Heart right ventricle (tissue), 16 donors: ENCODE data around the gene SLC15A3. TPM values are rescaled to one million over a fixed set of nuclear protein-coding genes. Genes with fewer than 3 reads are reported as not detected.
A peak's percentile ranks its signal among the peaks of the same experiment; 100 is the strongest.

Source experiments
- ATAC-seq, 8 donors: fragments of 200-7000 bp; cut with Tn5 transposase; one replicate each; pipeline ENCODE4 v1.9.1; 2020; ENCODE audit warnings: mild to moderate bottlenecking in 8 of 8, moderate library complexity in 8 of 8, moderate number of reproducible peaks in 1 of 8
- DNase-seq, 2 donors: peaks; one replicate each; pipeline ENCODE4 v3.0.0-alpha.2; 2020
- H3K27ac ChIP-seq, 10 donors: fragments of 200-600 bp; sonication (generic) in 2 of 10; one replicate each; pipeline versions ENCODE4 v1.5.0 to v1.8.0; 2020 to 2022; ENCODE audit warnings: mild to moderate bottlenecking in 3 of 10
- H3K27me3 ChIP-seq, 7 donors: fragments of 200-600 bp; one replicate each; pipeline ENCODE4 v1.8.0; 2021 to 2022; ENCODE audit warnings: mild to moderate bottlenecking in 2 of 7
- H3K36me3 ChIP-seq, 9 donors: fragments of 200-600 bp; sonication (generic) in 1 of 9; one replicate each; pipeline versions ENCODE4 v1.5.0 to v1.8.0; 2020 to 2022; ENCODE audit warnings: mild to moderate bottlenecking in 2 of 9
- H3K4me1 ChIP-seq, 9 donors: fragments of 200-600 bp; sonication (generic) in 1 of 9; one replicate each; pipeline versions ENCODE4 v1.5.0 to v1.8.0; 2020 to 2022; ENCODE audit warnings: mild to moderate bottlenecking in 4 of 9
- H3K4me3 ChIP-seq, 10 donors: fragments of 200-600 bp; sonication (generic) in 2 of 10; one replicate each; pipeline versions ENCODE4 v1.5.0 to v1.8.0; 2020 to 2022; ENCODE audit warnings: mild to moderate bottlenecking in 7 of 10, moderate library complexity in 2 of 10
- H3K9me3 ChIP-seq, 11 donors: fragments of 200-600 bp in 10 of 11; sonication (generic) in 2 of 11; one replicate each; pipeline versions ENCODE4 v1.5.0 to v1.8.0; 2013 to 2022; ENCODE audit warnings: mild to moderate bottlenecking in 2 of 11, control low read depth in 1 of 11, moderate library complexity in 1 of 11
- CTCF ChIP-seq, 9 donors: fragments of 200-600 bp; sonication (generic) in 2 of 9; IDR thresholded peaks; one replicate each; pipeline versions ENCODE4 v1.5.0 to v1.8.0; 2021 to 2022; ENCODE audit warnings: antibody characterized with exemption in 9 of 9, mild to moderate bottlenecking in 5 of 9, moderate library complexity in 1 of 9
- WGBS, 2 donors: extraction: QIAGEN DNeasy Blood & Tissue Kit; methylation state at CpG; one replicate each; pipeline ENCODE4 v1.1.7; 2013; ENCODE audit warnings: inconsistent platforms in 1 of 2; 5-methylcytosine and 5-hydroxymethylcytosine counted together
- intact Hi-C, 10 donors: fragments of 100-400 bp; cut with DNase I; formaldehyde crosslinking; loops; one replicate each; pipeline versions ENCODE4 v1.11.1 to v1.14.2; 2022
- polyA plus RNA-seq, 2 donors: library from polyadenylated mRNA; stranded (reverse); fragments of 200-250 nt; gene quantifications; one replicate each; pipeline ENCODE4 v1.2.3, GENCODE V29; 2013
- total RNA-seq, 10 donors: library from RNA; stranded (reverse); fragmentation: NEBNext Ultra II Directional in 3 of 10; extraction: Animal tissue kit (Norgen Biotek cat#: 25700) in 3 of 10; gene quantifications; one replicate each; pipeline versions ENCODE4 v1.2.1 to v1.2.4, GENCODE V29; 2021 to 2023
- donor health status: Arrhythmogenic right ventricular cardiomyopathy.
- donor health status: ischemic (EF 13 %, LVEDD 7.1; RV severe dilation, severe dysfunction).
- donor health status: healthy with polysubstance abuse.
- donor health status: DM: no; HTN: yes; CAD: no.
- donor health status: DM: no; HTN: no; CAD: no.
- donor health status: ischemic (EF 25% LVEDD 6.9; RV normal size, moderate dysfunction).
- donor health status: ischemic (EF 25% LVEDD 5.7; RV mildly dilated, moderate dysfunction).
- donor health status: healthy.
- donor health status: DM: yes; HTN: yes; CAD: no.
- donor health status: Ischemic cardiomyopathy.
- donor health status: ischemic (EF 35%, LVEDD 5.7; RV mildly dilated, moderate dysfunction).
- donor health status: nonischemic (EF 11% LVEDD 7.7; RV severe dilation, severe dysfunction).
- donor health status: DM: yes; HTN: yes; CAD: no.
- donor health status: PGD.
- donor health status: ischemic (EF 29% LVEDD 5.4; RV normal size, mild dysfunction).
- donor health status: nonischemic (EF 23%, LVEDD 6.1; RV moderate dilation, normal function).

Gene SLC15A3
- total and polyA plus RNA-seq, 12 donors: 9.5 to 52.4 (median 19.5) TPM

- ATAC-seq (peak in 3 of 8 donors; percentile 29 to 52 (median 35)), DNase-seq (no peak)
- Histone ChIP-seq H3K36me3 (no peaks in the 10 kb centered on the region), H3K27ac (peak overlapping the region in 1 of 10 donors; percentile 77), H3K4me3 (no peak overlapping the region), H3K4me1 (peaks cover 0 to 4% (median 0%) of the 10 kb centered on the region in 9 donors), H3K27me3 (peaks cover 0 to 19% (median 0%) of the 10 kb centered on the region in 7 donors), H3K9me3 (no peaks in the 10 kb centered on the region)
- no peak for TF ChIP-seq CTCF (IDR thresholded peaks at IDR 0.05)
- intact Hi-C loops: no loop called here
- WGBS, 2 donors: 81 to 83% methylated on average over 17 of the region's 17 CpGs
These were observed 34.3 kb upstream of the SLC15A3 start for GRCh38 chr11:60985991-60986915.

- no peaks in the 10 kb centered on the region for H3K36me3 ChIP-seq
- no peak overlapping the region for H3K4me3 ChIP-seq
- intact Hi-C loops: no loop called here
- WGBS, 2 donors: 84 to 90% methylated on average over 2 of the region's 2 CpGs
- H3K27ac ChIP-seq: peak overlapping the region in 1 of 10 donors; percentile 77
- no peak for ATAC-seq
- peaks cover 0 to 4% (median 0%) of the 10 kb centered on the region in 9 donors for H3K4me1 ChIP-seq
- DNase-seq: no peak
- H3K27me3 ChIP-seq: peaks cover 0 to 17% (median 0%) of the 10 kb centered on the region in 7 donors
- TF ChIP-seq CTCF (IDR thresholded peaks at IDR 0.05): no peak
- no peaks in the 10 kb centered on the region for H3K9me3 ChIP-seq
These were observed 33.5 kb upstream of the SLC15A3 start for GRCh38 chr11:60985501-60985900.

GRCh38 chr11:60984636-60985035, 32.7 kb upstream of the SLC15A3 start:
- DNase-seq: no peak
- H3K27me3 ChIP-seq: peaks cover 0 to 14% (median 0%) of the 10 kb centered on the region in 7 donors
- WGBS, 2 donors: 45 to 48% methylated on average over 4 of the region's 4 CpGs
- TF ChIP-seq CTCF (IDR thresholded peaks at IDR 0.05): no peak
- intact Hi-C loops: no loop called here
- peaks cover 0 to 4% (median 0%) of the 10 kb centered on the region in 9 donors for H3K4me1 ChIP-seq
- no peaks in the 10 kb centered on the region for H3K9me3 ChIP-seq
- H3K4me3 ChIP-seq: no peak overlapping the region
- H3K36me3 ChIP-seq: no peaks in the 10 kb centered on the region
- H3K27ac ChIP-seq: peak overlapping the region in 1 of 10 donors; percentile 49
- no peak for ATAC-seq

GRCh38 chr11:60984149-60984548, 32.2 kb upstream of the SLC15A3 start:
- Histone ChIP-seq H3K27me3 (peaks cover 0 to 14% (median 0%) of the 10 kb centered on the region in 7 donors), H3K4me1 (peaks cover 0 to 6% (median 0%) of the 10 kb centered on the region in 9 donors), H3K4me3 (no peak overlapping the region), H3K36me3 (no peaks in the 10 kb centered on the region), H3K27ac (peak overlapping the region in 1 of 10 donors; percentile 49), H3K9me3 (no peaks in the 10 kb centered on the region)
- WGBS, 2 donors: 77 to 82% methylated on average over 6 of the region's 6 CpGs
- ATAC-seq: no peak
- intact Hi-C loops: no loop called here
- DNase-seq: no peak
- no peak for TF ChIP-seq CTCF (IDR thresholded peaks at IDR 0.05)
